ENCODE results near the gene ZNF322. TPM values are rescaled to one million over a fixed set of nuclear protein-coding genes. Genes with fewer than 3 reads are reported as not detected.

Gene ZNF322
- total RNA-seq, 1 experiment from 2014 or later, result 39.1 TPM

DNA sequence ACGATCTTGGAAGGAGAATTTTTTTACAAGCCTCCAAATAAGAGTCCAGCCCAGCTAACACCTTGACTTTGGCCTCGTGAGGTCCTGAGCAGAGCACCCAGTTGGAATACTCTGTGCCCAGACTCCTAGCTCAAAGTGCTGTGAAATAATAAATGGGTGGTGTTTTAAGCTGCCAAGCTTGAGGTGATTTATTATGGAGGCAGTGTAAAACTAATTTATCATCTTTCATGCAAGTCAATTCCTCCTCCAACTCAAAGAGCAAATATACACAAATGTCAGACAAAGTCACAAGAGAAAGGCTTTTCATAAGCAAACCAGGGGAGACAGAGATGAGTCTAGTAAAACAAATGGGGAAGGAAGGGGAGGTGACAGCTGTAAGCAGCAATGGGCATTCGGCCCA lies 50.1 kb downstream of the ZNF322 start:
- WGBS (ENCODE audit: extremely low coverage, insufficient read length, low lambda C conversion rate), result no CpG with 5 or more reads among the region's 3 CpGs
- Histone ChIP-seq H4K5ac (ENCODE audit: insufficient read length, low read depth, low read length) (no peak overlapping the region), H3K79me2 (ENCODE audit: insufficient read depth, low read length) (no peaks in the 10 kb centered on the region), H2BK120ac (ENCODE audit: low read depth, low read length, poor library complexity, severe bottlenecking) (no peak overlapping the region), H3K4me2 (ENCODE audit: insufficient read depth, insufficient read length, low read length) (no peak overlapping the region), H3K4me1 (ENCODE audit: insufficient read depth, low read length) (no peaks in the 10 kb centered on the region), H3K23me2 (ENCODE audit: insufficient read length, low read depth, low read length, poor library complexity, severe bottlenecking) (peaks cover 9% of the 10 kb centered on the region), H2BK5ac (ENCODE audit: insufficient read length, low read length) (no peak overlapping the region), H3K27me3 (ENCODE audit: insufficient read depth, low read length) (peaks cover 21% of the 10 kb centered on the region; the same call in 1 of the 2 replicates), H3K18ac (ENCODE audit: insufficient read length, low read depth, low read length) (no peak overlapping the region), H2BK15ac (ENCODE audit: low read depth, low read length) (no peak overlapping the region), H3K56ac (ENCODE audit: insufficient read length, low read depth, low read length) (no peak overlapping the region), H3K27ac (ENCODE audit: insufficient read length, low read depth, low read length) (no peak overlapping the region), H4K91ac (ENCODE audit: insufficient read length, low read depth, low read length) (no peak overlapping the region), H2BK20ac (ENCODE audit: low read depth, low read length, poor library complexity, severe bottlenecking) (no peak overlapping the region), H3K4ac (ENCODE audit: low read depth, low read length) (no peak overlapping the region), H4K8ac (replicated peaks; ENCODE audit: insufficient read length, low read depth, low read length) (no peak overlapping the region), H3K14ac (ENCODE audit: insufficient read depth, low read length) (no peak overlapping the region), H4K20me1 (ENCODE audit: control insufficient read depth, insufficient read depth, insufficient read length) (no peaks in the 10 kb centered on the region), H2AFZ (ENCODE audit: low read length) (no peak overlapping the region), H2AK5ac (ENCODE audit: insufficient read length, low read length) (no peak overlapping the region), H2BK12ac (ENCODE audit: insufficient read length, low read depth, low read length) (no peak overlapping the region), H3K9ac (ENCODE audit: extremely low read depth, insufficient read length, low read length) (no peak overlapping the region), H3K9me3 (ENCODE audit: control insufficient read depth, low read depth, low read length) (no peaks in the 10 kb centered on the region), H3T11ph (ENCODE audit: low read length) (no peak overlapping the region), H3K23ac (ENCODE audit: insufficient read length, low read depth, low read length) (no peak overlapping the region), H3K79me1 (ENCODE audit: insufficient read depth, low read depth, low read length, poor library complexity, severe bottlenecking) (no peaks in the 10 kb centered on the region)
- TF ChIP-seq, protein P1, sequence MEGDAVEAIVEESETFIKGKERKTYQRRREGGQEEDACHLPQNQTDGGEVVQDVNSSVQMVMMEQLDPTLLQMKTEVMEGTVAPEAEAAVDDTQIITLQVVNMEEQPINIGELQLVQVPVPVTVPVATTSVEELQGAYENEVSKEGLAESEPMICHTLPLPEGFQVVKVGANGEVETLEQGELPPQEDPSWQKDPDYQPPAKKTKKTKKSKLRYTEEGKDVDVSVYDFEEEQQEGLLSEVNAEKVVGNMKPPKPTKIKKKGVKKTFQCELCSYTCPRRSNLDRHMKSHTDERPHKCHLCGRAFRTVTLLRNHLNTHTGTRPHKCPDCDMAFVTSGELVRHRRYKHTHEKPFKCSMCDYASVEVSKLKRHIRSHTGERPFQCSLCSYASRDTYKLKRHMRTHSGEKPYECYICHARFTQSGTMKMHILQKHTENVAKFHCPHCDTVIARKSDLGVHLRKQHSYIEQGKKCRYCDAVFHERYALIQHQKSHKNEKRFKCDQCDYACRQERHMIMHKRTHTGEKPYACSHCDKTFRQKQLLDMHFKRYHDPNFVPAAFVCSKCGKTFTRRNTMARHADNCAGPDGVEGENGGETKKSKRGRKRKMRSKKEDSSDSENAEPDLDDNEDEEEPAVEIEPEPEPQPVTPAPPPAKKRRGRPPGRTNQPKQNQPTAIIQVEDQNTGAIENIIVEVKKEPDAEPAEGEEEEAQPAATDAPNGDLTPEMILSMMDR (conservative IDR thresholded peaks at IDR 0.05), result no peak
- no peak for DNase-seq
- Mint-ChIP-seq H3K27me3 (ENCODE audit: low read depth) (peaks cover 51% of the 10 kb centered on the region), H3K4me1 (peaks cover 8% of the 10 kb centered on the region in 2 experiments), H3K36me3 (ENCODE audit: insufficient read depth in 1 of 3, low read depth in 3 of 3) (no peaks in the 10 kb centered on the region), H3K27ac (no peak overlapping the region), H3K4me3 (no peak overlapping the region), H3K9me3 (no peaks in the 10 kb centered on the region; a peak in 1 of 5 replicates)
